Neural progenitor cell (in vitro differentiated cells): ENCODE data around the gene RSPO1. TPM values are rescaled to one million over a fixed set of nuclear protein-coding genes. Genes with fewer than 3 reads are reported as not detected.

Source experiments
- DNase-seq: peaks from one replicate; pipeline ENCODE4 v3.0.0-alpha.2; 2016; ENCODE audit warnings: low spot score
- H2AFZ ChIP-seq: fragments of 200-600 bp; sonication (generic); replicated peaks from 2 replicates; pipeline ENCODE4 v1.6.1; 2016; ENCODE audit warnings: antibody characterized with exemption
- H3F3A ChIP-seq: fragments of 200-600 bp; sonication (generic); 2 replicates; pipeline ENCODE4 v1.6.1; 2016; ENCODE audit warnings: antibody characterized with exemption, low read depth
- H3K27ac ChIP-seq: fragments of 200-600 bp; sonication (generic); 2 replicates; pipeline ENCODE4 v1.5.1; 2016; ENCODE audit warnings: mild to moderate bottlenecking
- H3K27me3 ChIP-seq: fragments of 200-600 bp; sonication (generic); 2 replicates; pipeline ENCODE4 v1.6.1; 2016; ENCODE audit warnings: mild to moderate bottlenecking, moderate library complexity
- H3K36me3 ChIP-seq: fragments of 200-600 bp; sonication (generic); 2 replicates; pipeline ENCODE4 v1.5.1; 2016
- H3K4me1 ChIP-seq: fragments of 200-600 bp; sonication (generic); 2 replicates; pipeline ENCODE4 v1.6.1; 2016; ENCODE audit warnings: mixed run types
- H3K4me2 ChIP-seq: fragments of 200-600 bp; sonication (generic); 2 replicates; pipeline ENCODE4 v1.6.1; 2016
- H3K4me3 ChIP-seq: fragments of 200-600 bp; sonication (generic); 2 replicates; pipeline ENCODE4 v1.5.1; 2016
- H3K79me2 ChIP-seq: fragments of 200-600 bp; sonication (generic); 2 replicates; pipeline ENCODE4 v1.6.1; 2016; ENCODE audit warnings: low read depth
- H3K9ac ChIP-seq: fragments of 200-600 bp; sonication (generic); 2 replicates; pipeline ENCODE4 v1.6.1; 2016
- H3K9me3 ChIP-seq: fragments of 200-600 bp; sonication (generic); 2 replicates; pipeline ENCODE4 v1.5.1; 2016; ENCODE audit warnings: low read depth
- H4K20me1 ChIP-seq: fragments of 200-600 bp; sonication (generic); 2 replicates; pipeline ENCODE4 v1.6.1; 2016; ENCODE audit warnings: low read depth
- H3K27ac Mint-ChIP-seq: 3 replicates; pipeline ENCODE4 v1.8.0; 2021; ENCODE audit warnings: mixed read lengths
- H3K27me3 Mint-ChIP-seq: 2 replicates; pipeline ENCODE4 v1.8.0; 2022; ENCODE audit warnings: low read depth, mild to moderate bottlenecking, inconsistent platforms, moderate library complexity, mixed read lengths; ENCODE audit not compliant: insufficient read depth
- H3K36me3 Mint-ChIP-seq: 3 replicates; pipeline ENCODE4 v1.8.0; 2021; ENCODE audit warnings: mixed read lengths
- H3K4me1 Mint-ChIP-seq: 3 replicates; pipeline ENCODE4 v1.8.0; 2021; ENCODE audit warnings: mixed read lengths
- H3K4me3 Mint-ChIP-seq: 3 replicates; pipeline ENCODE4 v1.8.0; 2021; ENCODE audit warnings: mild to moderate bottlenecking, moderate library complexity, mixed read lengths
- H3K9me3 Mint-ChIP-seq: 3 replicates; pipeline ENCODE4 v1.8.0; 2020; ENCODE audit warnings: mixed read lengths
- CTCF ChIP-seq: fragments of 200-600 bp; sonication (generic); IDR thresholded peaks from 2 replicates; pipeline ENCODE4 v1.5.1; 2017; ENCODE audit warnings: antibody characterized with exemption, mild to moderate bottlenecking
- EZH2 ChIP-seq: fragments of 200-600 bp; sonication (generic); IDR thresholded peaks from 2 replicates; pipeline ENCODE4 v1.6.1; 2017; ENCODE audit warnings: antibody characterized with exemption, mild to moderate bottlenecking, moderate library complexity
- EZH2phosphoT487 ChIP-seq: fragments of 200-600 bp; sonication (generic); IDR thresholded peaks from 2 replicates; pipeline ENCODE4 v1.6.1; 2017; ENCODE audit warnings: antibody characterized with exemption
- total RNA-seq: library from RNA; depleted of rRNA; stranded (reverse); fragments of >200 nt; gene quantifications from 2 replicates; pipeline ENCODE4 v1.2.3, GENCODE V29; 2015; ENCODE audit warnings: low replicate concordance

RSPO1 gene
- total RNA-seq, 1 donor from 2014 or later = 0.67 TPM

DNA sequence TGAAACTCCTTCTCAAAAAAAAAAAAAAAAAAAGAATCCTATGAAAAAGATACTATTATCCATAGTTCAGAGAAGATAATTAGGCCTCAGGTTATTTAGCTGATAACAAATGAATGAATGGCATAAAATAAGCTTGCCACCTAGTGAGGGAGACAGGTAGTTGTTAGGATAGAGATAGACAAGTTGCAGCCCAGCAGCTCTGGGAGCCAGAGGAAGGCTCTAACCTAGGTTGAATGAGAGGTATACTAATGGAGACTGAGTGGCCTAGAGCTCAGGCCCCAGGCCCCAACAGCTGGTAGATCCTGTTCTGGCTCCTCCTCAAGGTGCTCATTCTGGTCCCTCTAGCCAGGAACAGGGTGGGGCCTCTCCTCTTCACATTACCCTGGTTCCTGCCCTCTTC lies 20.6 kb upstream of the RSPO1 start:
- peaks cover 4% of the 10 kb centered on the region for H3K4me1 ChIP-seq
- H3K27ac ChIP-seq = no peak overlapping the region
- Mint-ChIP-seq H3K4me3 (no peak overlapping the region), H3K27ac (peak overlapping the region; percentile 69), H3K9me3 (no peaks in the 10 kb centered on the region), H3K36me3 (no peaks in the 10 kb centered on the region), H3K27me3 (peaks cover 18% of the 10 kb centered on the region), H3K4me1 (peaks cover 40% of the 10 kb centered on the region)
- no peak overlapping the region for H3K4me3 ChIP-seq
- H3F3A ChIP-seq = peaks cover 7% of the 10 kb centered on the region
- TF ChIP-seq EZH2phosphoT487 (no peak), EZH2 (no peak), CTCF (no peak)
- no peak for DNase-seq
- peaks cover 5% of the 10 kb centered on the region for H3K27me3 ChIP-seq
- no peak overlapping the region for H2AFZ ChIP-seq
- no peaks in the 10 kb centered on the region for H3K79me2 ChIP-seq
- H3K9ac ChIP-seq = no peak overlapping the region
- no peaks in the 10 kb centered on the region for H3K36me3 ChIP-seq
- no peak overlapping the region for H3K4me2 ChIP-seq
- H3K9me3 ChIP-seq = no peaks in the 10 kb centered on the region
- no peaks in the 10 kb centered on the region for H4K20me1 ChIP-seq

DNA sequence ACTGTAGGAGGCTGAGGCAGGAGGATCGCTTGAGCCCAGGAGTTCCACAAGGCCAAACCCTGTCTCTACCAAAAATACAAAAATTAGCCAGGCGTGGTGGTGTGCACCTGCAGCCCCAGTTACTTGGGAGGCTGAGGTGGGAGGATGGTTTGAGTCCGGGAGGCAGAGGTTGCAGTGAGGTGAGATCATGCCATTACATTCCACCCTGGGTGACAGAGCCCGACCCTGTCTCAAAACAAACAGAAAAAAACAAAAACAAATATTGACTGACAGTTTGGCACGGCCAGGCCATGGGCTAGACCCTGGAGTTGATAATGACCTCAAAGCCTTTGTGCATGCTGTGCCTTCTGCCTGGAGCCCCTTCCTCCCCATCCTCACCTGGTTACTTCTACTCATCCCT lies 19.2 kb upstream of the RSPO1 start:
- Mint-ChIP-seq H3K27ac (peak overlapping the region; percentile 42), H3K27me3 (peaks cover 22% of the 10 kb centered on the region), H3K4me1 (peaks cover 32% of the 10 kb centered on the region), H3K4me3 (no peak overlapping the region), H3K9me3 (no peaks in the 10 kb centered on the region), H3K36me3 (no peaks in the 10 kb centered on the region)
- Histone ChIP-seq H3K36me3 (no peaks in the 10 kb centered on the region), H3K4me2 (no peak overlapping the region), H3F3A (no peaks in the 10 kb centered on the region), H3K27ac (no peak overlapping the region), H3K4me1 (no peaks in the 10 kb centered on the region), H3K4me3 (no peak overlapping the region), H3K27me3 (no peaks in the 10 kb centered on the region), H3K9me3 (no peaks in the 10 kb centered on the region), H2AFZ (no peak overlapping the region), H3K9ac (no peak overlapping the region), H3K79me2 (no peaks in the 10 kb centered on the region), H4K20me1 (no peaks in the 10 kb centered on the region)
- no peak for DNase-seq
- TF ChIP-seq EZH2 (no peak), EZH2phosphoT487 (no peak), CTCF (no peak)

DNA sequence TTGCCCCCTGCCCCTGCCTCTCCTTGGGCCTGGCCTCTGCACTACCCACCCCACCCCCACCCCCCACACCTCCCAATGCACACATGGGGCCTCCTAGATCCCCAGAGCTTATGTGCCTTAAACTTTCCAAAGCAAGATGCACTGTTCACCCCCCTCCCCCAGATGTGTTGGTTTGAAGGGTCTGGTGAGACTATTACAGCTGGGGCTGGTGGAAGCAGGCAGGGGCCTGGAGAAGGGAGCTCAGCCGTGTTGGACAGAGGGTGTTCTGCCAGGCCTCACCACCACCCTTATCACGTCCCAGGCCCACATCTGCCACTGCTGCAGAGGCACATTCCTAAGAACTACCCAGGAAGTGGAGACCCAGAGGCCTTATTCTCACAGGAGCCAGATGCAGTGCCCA lies 18.3 kb upstream of the RSPO1 start:
- Mint-ChIP-seq H3K27me3 (peaks cover 18% of the 10 kb centered on the region), H3K4me3 (no peak overlapping the region)
- no peak for DNase-seq

More for the DNA sequence above, 18.3 kb upstream of the RSPO1 start:
- Histone ChIP-seq H3K9ac (no peak overlapping the region), H3K4me2 (no peak overlapping the region), H3F3A (no peaks in the 10 kb centered on the region), H3K4me1 (no peaks in the 10 kb centered on the region), H3K9me3 (no peaks in the 10 kb centered on the region), H3K27me3 (no peaks in the 10 kb centered on the region), H3K36me3 (no peaks in the 10 kb centered on the region), H3K4me3 (no peak overlapping the region), H3K79me2 (no peaks in the 10 kb centered on the region), H2AFZ (no peak overlapping the region), H4K20me1 (no peaks in the 10 kb centered on the region), H3K27ac (no peak overlapping the region)
- no peaks in the 10 kb centered on the region for H3K9me3 Mint-ChIP-seq
- H3K27ac Mint-ChIP-seq = no peak overlapping the region
- TF ChIP-seq EZH2phosphoT487 (no peak), CTCF (no peak), EZH2 (no peak)
- H3K4me1 Mint-ChIP-seq = peaks cover 26% of the 10 kb centered on the region
- no peaks in the 10 kb centered on the region for H3K36me3 Mint-ChIP-seq
